Testis (tissue), 3 donors: ENCODE results near the gene KCNIP1. TPM values are rescaled to one million over a fixed set of nuclear protein-coding genes. Genes with fewer than 3 reads are reported as not detected.

Experiments
- DNase-seq: peaks from one replicate; pipeline ENCODE4 v3.0.0-alpha.2; 2019
- H3K27ac ChIP-seq, 2 donors: fragments of 200-600 bp; sonication (generic); one replicate each; pipeline ENCODE4 v1.5.1; 2019
- H3K27me3 ChIP-seq: fragments of 200-600 bp; sonication (generic); one replicate; pipeline ENCODE4 v1.5.1; 2019
- H3K36me3 ChIP-seq: fragments of 200-600 bp; sonication (generic); one replicate; pipeline ENCODE4 v1.5.1; 2017; ENCODE audit warnings: low read depth; ENCODE audit errors: missing control alignments
- H3K4me1 ChIP-seq: fragments of 200-600 bp; sonication (generic); one replicate; pipeline ENCODE4 v1.5.1; 2019
- H3K4me3 ChIP-seq, 2 donors: fragments of 200-600 bp; sonication (generic); one replicate each; pipeline ENCODE4 v1.5.1; 2017 to 2019
- H3K9me3 ChIP-seq: fragments of 200-600 bp; sonication (generic); one replicate; pipeline ENCODE4 v1.5.1; 2017
- POLR2A ChIP-seq: fragments of 450-650 bp; IDR thresholded peaks from one replicate; pipeline ENCODE4 v1.6.1; 2017; ENCODE audit warnings: antibody characterized with exemption, mild to moderate bottlenecking, moderate library complexity
- WGBS, 2 donors: methylation state at CpG; one replicate each; pipeline ENCODE4 v1.1.5; 2018; 5-methylcytosine and 5-hydroxymethylcytosine counted together
- intact Hi-C: fragments of 100-400 bp; cut with DNase I; formaldehyde crosslinking; loops from one replicate; pipeline ENCODE4 v1.15.1; 2023; ENCODE audit warnings: low total_unique reads
- polyA plus RNA-seq: library from polyadenylated mRNA; stranded (reverse); fragments of 350-450 nt; fragmentation: Illumina TruSeq; extraction: RNeasy Lipid Tissue Mini Kit (QIAGEN cat#74804); gene quantifications from one replicate; pipeline ENCODE4 v1.2.3, GENCODE V29; 2014; ENCODE audit warnings: low read depth, low replicate concordance; ENCODE audit not compliant: insufficient read depth
- total RNA-seq, 2 donors: library from RNA; depleted of rRNA; stranded (reverse); fragments of >200 nt; gene quantifications; one replicate each; pipeline ENCODE4 v1.2.3, GENCODE V29; 2016
- TF ChIP-seq, protein P1 (sequence below), 3 experiments: fragments of 450-650 bp in 2 of 3; fragments of 200-600 bp in 1 of 3; sonication (generic) in 1 of 3; IDR thresholded peaks; one replicate each; pipeline ENCODE4 v1.5.1; 2016 to 2019; ENCODE audit warnings: antibody characterized with exemption in 3 of 3, mild to moderate bottlenecking in 2 of 3, moderate library complexity in 1 of 3

The KCNIP1 gene
- total and polyA plus RNA-seq, 3 donors from 2014 or later: 5.9 to 14.8 (median 13.4) TPM

DNA sequence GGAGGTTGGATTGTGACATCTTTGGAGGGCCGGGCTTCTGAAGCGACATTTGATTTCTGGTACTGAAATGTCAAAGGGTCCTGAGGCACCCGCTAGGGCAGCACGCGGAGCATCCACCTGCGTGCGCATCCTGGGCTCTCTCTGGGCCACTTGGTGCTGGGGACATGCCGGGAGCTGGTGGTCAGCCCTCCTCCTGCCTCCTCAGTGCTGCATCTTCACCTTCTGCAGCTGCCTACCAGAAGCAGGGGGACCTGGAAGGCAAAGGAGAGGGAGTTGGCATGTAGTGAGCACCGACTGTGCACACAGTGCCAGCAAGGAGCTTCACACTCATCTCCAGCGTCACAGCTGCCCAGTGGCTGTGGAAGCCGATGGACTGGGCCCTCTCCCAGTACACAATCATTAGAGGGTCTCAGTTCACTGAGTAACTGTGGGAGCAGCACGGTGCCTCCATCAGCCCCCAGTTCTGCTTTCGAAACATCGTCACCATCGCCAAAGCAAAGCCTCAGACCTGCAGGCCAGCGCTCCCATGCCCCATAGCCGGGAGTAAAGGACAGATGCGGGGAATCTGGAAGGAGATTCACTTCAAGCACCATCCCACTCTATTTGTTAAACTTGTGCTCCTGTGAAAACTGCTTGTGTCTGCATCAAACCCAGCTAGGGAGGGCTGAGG is 138.4 kb downstream of the KCNIP1 start:
- intact Hi-C loops: no loop called here
- Histone ChIP-seq H3K27me3 (no peaks in the 10 kb centered on the region), H3K36me3 (no peaks in the 10 kb centered on the region), H3K9me3 (no peaks in the 10 kb centered on the region), H3K27ac (no peak overlapping the region), H3K4me3 (no peak overlapping the region), H3K4me1 (no peaks in the 10 kb centered on the region)
- TF ChIP-seq, protein P1, sequence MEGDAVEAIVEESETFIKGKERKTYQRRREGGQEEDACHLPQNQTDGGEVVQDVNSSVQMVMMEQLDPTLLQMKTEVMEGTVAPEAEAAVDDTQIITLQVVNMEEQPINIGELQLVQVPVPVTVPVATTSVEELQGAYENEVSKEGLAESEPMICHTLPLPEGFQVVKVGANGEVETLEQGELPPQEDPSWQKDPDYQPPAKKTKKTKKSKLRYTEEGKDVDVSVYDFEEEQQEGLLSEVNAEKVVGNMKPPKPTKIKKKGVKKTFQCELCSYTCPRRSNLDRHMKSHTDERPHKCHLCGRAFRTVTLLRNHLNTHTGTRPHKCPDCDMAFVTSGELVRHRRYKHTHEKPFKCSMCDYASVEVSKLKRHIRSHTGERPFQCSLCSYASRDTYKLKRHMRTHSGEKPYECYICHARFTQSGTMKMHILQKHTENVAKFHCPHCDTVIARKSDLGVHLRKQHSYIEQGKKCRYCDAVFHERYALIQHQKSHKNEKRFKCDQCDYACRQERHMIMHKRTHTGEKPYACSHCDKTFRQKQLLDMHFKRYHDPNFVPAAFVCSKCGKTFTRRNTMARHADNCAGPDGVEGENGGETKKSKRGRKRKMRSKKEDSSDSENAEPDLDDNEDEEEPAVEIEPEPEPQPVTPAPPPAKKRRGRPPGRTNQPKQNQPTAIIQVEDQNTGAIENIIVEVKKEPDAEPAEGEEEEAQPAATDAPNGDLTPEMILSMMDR (IDR thresholded peaks at IDR 0.05): no peak
- no peak for TF ChIP-seq POLR2A
- DNase-seq: no peak
- WGBS, 2 donors: 84 to 95% methylated on average over 10 to 18 of the region's 18 CpGs

DNA sequence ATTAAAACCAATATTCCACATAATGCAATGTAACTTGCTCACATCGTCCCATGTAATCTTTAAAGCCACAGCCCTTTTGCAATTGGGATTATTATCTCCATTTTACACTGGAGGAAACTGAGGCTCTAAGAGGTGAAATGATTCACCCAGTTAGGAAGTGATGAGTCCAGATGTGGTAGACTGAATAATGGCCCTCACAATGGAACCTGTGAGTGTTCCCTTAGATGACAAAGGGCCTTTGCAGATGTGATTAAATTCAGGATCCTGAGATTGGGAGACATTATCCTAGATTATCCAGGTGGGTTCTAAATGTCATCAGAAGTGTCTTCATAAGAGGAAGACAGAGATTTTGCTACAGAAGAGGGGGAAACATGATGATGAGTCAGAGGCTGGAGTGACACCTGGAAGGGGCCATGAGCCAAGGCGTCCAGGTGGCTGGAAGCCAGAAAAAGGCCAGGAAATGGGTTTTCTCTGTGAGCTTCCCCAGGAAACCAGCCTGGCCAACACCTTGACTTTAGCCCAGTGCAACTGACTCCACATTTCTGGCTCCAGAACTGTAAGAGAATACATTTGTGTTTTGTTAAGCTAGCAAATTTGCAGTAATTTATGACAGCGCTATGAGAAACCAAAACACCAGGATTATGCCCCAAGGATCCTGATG is 139.1 kb downstream of the KCNIP1 start:
- no peak for TF ChIP-seq POLR2A
- TF ChIP-seq, protein P1 (IDR thresholded peaks at IDR 0.05): no peak
- 51 to 64% methylated on average over 3 of the region's 3 CpGs for WGBS, 2 donors
- intact Hi-C loops: no loop called here
- H3K9me3 ChIP-seq: no peaks in the 10 kb centered on the region
- H3K27me3 ChIP-seq: no peaks in the 10 kb centered on the region
- H3K27ac ChIP-seq: no peak overlapping the region
- no peak overlapping the region for H3K4me3 ChIP-seq
- no peaks in the 10 kb centered on the region for H3K36me3 ChIP-seq
- DNase-seq: no peak
- no peaks in the 10 kb centered on the region for H3K4me1 ChIP-seq

DNA sequence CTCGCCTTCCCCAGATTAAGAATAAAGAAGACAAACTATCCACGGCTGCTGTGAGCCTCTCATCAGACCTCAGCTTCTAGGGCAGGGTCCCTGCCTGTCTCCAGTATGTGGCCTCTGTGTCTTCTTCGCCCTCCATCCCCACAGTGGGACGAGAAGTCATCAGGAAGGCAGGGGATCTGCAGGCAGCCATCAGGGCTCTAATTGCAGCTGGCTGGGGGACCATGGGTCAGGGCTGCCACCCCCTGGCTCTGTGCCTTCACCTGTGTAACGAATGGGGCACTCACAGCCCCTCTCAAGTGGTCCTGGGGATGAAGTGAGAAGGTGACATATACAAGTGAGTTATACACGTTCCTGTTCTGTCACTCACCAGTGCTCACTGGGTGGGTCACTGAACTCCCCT is 139.8 kb downstream of the KCNIP1 start:
- no peaks in the 10 kb centered on the region for H3K27me3 ChIP-seq
- no peaks in the 10 kb centered on the region for H3K4me1 ChIP-seq
- intact Hi-C loops: no loop called here
- DNase-seq: no peak
- H3K36me3 ChIP-seq: no peaks in the 10 kb centered on the region
- 80 to 83% methylated on average over 6 of the region's 6 CpGs for WGBS, 2 donors
- H3K9me3 ChIP-seq: no peaks in the 10 kb centered on the region
- TF ChIP-seq, protein P1 (IDR thresholded peaks at IDR 0.05): no peak
- TF ChIP-seq POLR2A: no peak
- no peak overlapping the region for H3K27ac ChIP-seq
- H3K4me3 ChIP-seq: no peak overlapping the region

DNA sequence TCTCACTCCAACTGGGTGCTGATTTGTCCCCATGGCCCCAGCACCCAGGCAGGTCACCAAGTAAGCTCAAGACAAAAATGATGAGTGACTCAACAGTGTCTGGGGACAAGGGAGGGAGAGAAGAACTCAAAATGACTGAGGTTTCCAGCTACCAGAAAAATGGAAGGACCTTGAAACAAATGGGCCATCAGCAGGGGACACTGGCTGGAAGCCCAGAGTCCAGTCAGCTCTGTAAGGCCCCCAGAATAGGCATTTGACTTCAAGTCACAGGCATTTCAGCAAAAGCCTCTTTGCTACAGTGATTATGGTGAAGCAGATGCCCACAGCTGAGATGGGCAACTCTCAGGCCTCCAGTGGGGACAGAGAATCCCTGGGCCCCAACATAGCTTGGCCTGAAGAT is 140.7 kb downstream of the KCNIP1 start:
- intact Hi-C loops: no loop called here
- TF ChIP-seq, protein P1 (IDR thresholded peaks at IDR 0.05): no peak
- TF ChIP-seq POLR2A: no peak
- no peak overlapping the region for H3K4me3 ChIP-seq

DNA sequence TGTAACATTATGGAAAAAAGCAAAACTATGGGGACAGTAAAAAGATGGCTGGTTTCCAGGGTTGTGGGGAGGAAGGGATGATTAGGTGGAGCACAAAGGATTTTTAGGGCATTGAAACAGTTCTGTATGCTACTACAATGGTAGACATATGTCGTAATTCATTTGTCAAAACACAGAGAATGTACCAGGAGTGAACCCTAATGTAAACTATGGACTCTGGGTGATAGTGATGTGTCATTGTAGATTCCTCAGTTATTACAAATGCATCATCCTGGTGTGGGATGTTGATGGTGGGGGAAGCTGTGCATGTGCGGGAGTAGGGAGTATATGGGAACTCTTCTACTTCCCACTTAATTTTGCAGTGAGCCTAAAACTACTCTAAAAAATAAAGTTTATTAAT is 144.7 kb downstream of the KCNIP1 start:
- DNase-seq: no peak
- WGBS, 2 donors: 93 to 96% methylated on average over 2 of the region's 2 CpGs
- Histone ChIP-seq H3K36me3 (no peaks in the 10 kb centered on the region), H3K4me1 (no peaks in the 10 kb centered on the region), H3K27ac (no peak overlapping the region), H3K27me3 (no peaks in the 10 kb centered on the region), H3K4me3 (no peak overlapping the region), H3K9me3 (no peaks in the 10 kb centered on the region)
- intact Hi-C loops: no loop called here
- TF ChIP-seq, protein P1 (IDR thresholded peaks at IDR 0.05): no peak
- TF ChIP-seq POLR2A: no peak

More for the DNA sequence above, 140.7 kb downstream of the KCNIP1 start:
- no peak for DNase-seq
- H3K36me3 ChIP-seq: no peaks in the 10 kb centered on the region
- H3K9me3 ChIP-seq: no peaks in the 10 kb centered on the region
- no peaks in the 10 kb centered on the region for H3K27me3 ChIP-seq
- H3K4me1 ChIP-seq: no peaks in the 10 kb centered on the region
- no peak overlapping the region for H3K27ac ChIP-seq
